ENCODE results near the gene ZC3HAV1. TPM values are rescaled to one million over a fixed set of nuclear protein-coding genes. Genes with fewer than 3 reads are reported as not detected.
A peak's percentile ranks its signal among the peaks of the same experiment; 100 is the strongest.

Gene ZC3HAV1
- total and polyA plus RNA-seq, 2 of the 13 experiments (the other 11 are each of a cell fraction or from before 2014, with no cell fraction given): 12.7 to 23.7 TPM

- TF ChIP-seq ZBTB34 (CRISPR knock-in tag; IDR thresholded peaks at IDR 0.05) (0 out of 2 replicates have a peak, but pooled peaks have one; percentile 58), NPAS2 (CRISPR knock-in tag; IDR thresholded peaks at IDR 0.05; ENCODE audit: borderline replicate concordance) (no peak), SOX6 (IDR thresholded peaks at IDR 0.05) (no peak), SOX6 (CRISPR knock-in tag; IDR thresholded peaks at IDR 0.05) (no peak), GTF3A (CRISPR knock-in tag; conservative IDR thresholded peaks at IDR 0.05) (no peak), KAT8 (CRISPR knock-in tag; IDR thresholded peaks at IDR 0.05) (peak; percentile 12; the same call in 1 of the 2 replicates), ZNF33A (CRISPR knock-in tag; IDR thresholded peaks at IDR 0.05; ENCODE audit: borderline replicate concordance) (no peak), ZKSCAN1 (IDR thresholded peaks at IDR 0.05; ENCODE audit: low read length) (no peak), RORA (CRISPR knock-in tag; IDR thresholded peaks at IDR 0.05) (no peak), ZNF782 (CRISPR knock-in tag; IDR thresholded peaks at IDR 0.05; ENCODE audit: borderline replicate concordance) (no peak), ZBTB10 (CRISPR knock-in tag; IDR thresholded peaks at IDR 0.05; ENCODE audit: borderline replicate concordance) (no peak), ZNF235 (CRISPR knock-in tag; IDR thresholded peaks at IDR 0.05; ENCODE audit: borderline replicate concordance) (no peak), NFE2L1 (CRISPR knock-in tag; IDR thresholded peaks at IDR 0.05; ENCODE audit: borderline replicate concordance) (no peak), MXD3 (CRISPR knock-in tag; IDR thresholded peaks at IDR 0.05) (no peak; the same call in 1 of the 2 replicates), MXD1 (CRISPR knock-in tag; IDR thresholded peaks at IDR 0.05) (peak; percentile 57; the same call in 1 of the 2 replicates), ZBTB43 (CRISPR knock-in tag; conservative IDR thresholded peaks at IDR 0.05) (no peak), CHCHD3 (CRISPR knock-in tag; IDR thresholded peaks at IDR 0.05) (no peak), EZH2 (conservative IDR thresholded peaks at IDR 0.05; ENCODE audit: low read depth, low read length) (no peak), ZSCAN31 (CRISPR knock-in tag; IDR thresholded peaks at IDR 0.05; ENCODE audit: low read depth) (no peak; the same call in 1 of the 2 replicates), HNRNPH1 (optimal IDR thresholded peaks at IDR 0.05; ENCODE audit: low read depth, low read length) (no peak), SP140L (CRISPR knock-in tag; IDR thresholded peaks at IDR 0.05; ENCODE audit: borderline replicate concordance) (no peak), CENPX (CRISPR knock-in tag; IDR thresholded peaks at IDR 0.05) (no peak)
Measured at GRCh38 chr7:139035586-139036353, 73.8 kb downstream of the ZC3HAV1 start, which contains the start of gene ZC3HAV1L (continued).
